ENCODE data around the gene CD52.

CD52 gene

GRCh38 chr1:26317612-26318337, at the start of gene CD52:
CD52 (plus strand) TSS chr1:26317958; CDS start chr1:26318018, 60 bp downstream.
- Histone ChIP-seq H3K4me3 (ENCODE audit: low read depth, low read length) (no peak within 1 kb of the TSS), H3K27me3 (replicated peaks) (no peaks in the 10 kb centered on the region), H3K36me3 (replicated peaks) (no peaks in the 10 kb centered on the region), H3K27ac (no peak within 1 kb of the TSS)
- TF ChIP-seq CTCF (IDR thresholded peaks at IDR 0.05; ENCODE audit: low read depth, low read length, missing control alignments) = no peak
- DNase-seq = no peak
- in situ Hi-C loops (cut with HindIII; ENCODE audit: low pct_ligation_motif_present, low sequenced_read_pairs) = no loop called here

GRCh38 chr1:26268290-26269197, 49.2 kb upstream of the CD52 start:
- TF ChIP-seq CTCF (IDR thresholded peaks at IDR 0.05; ENCODE audit: low read depth, low read length, missing control alignments) = no peak
- in situ Hi-C loops (cut with HindIII; ENCODE audit: low pct_ligation_motif_present, low sequenced_read_pairs) = no loop called here
- peaks cover 25% of the 10 kb centered on the region for H3K36me3 ChIP-seq (replicated peaks)
- DNase-seq = no peak
- H3K27ac ChIP-seq = no peak overlapping the region
- H3K27me3 ChIP-seq (replicated peaks) = no peaks in the 10 kb centered on the region
- H3K4me3 ChIP-seq (ENCODE audit: low read depth, low read length) = no peak overlapping the region

- no peak for TF ChIP-seq CTCF (IDR thresholded peaks at IDR 0.05; ENCODE audit: low read depth, low read length, missing control alignments)
- H3K36me3 ChIP-seq (replicated peaks) = peaks cover 25% of the 10 kb centered on the region
- no peak for DNase-seq
- no peaks in the 10 kb centered on the region for H3K27me3 ChIP-seq (replicated peaks)
- in situ Hi-C loops (cut with HindIII; ENCODE audit: low pct_ligation_motif_present, low sequenced_read_pairs) = no loop called here
- no peak overlapping the region for H3K27ac ChIP-seq
- no peak overlapping the region for H3K4me3 ChIP-seq (ENCODE audit: low read depth, low read length)
These were observed 48.6 kb upstream of the CD52 start for GRCh38 chr1:26269198-26269550.

- Histone ChIP-seq H3K36me3 (replicated peaks) (peaks cover 16% of the 10 kb centered on the region), H3K4me3 (ENCODE audit: low read depth, low read length) (no peak overlapping the region), H3K27ac (peak overlapping the region; percentile 67), H3K27me3 (replicated peaks) (no peaks in the 10 kb centered on the region)
- no peak for TF ChIP-seq CTCF (IDR thresholded peaks at IDR 0.05; ENCODE audit: low read depth, low read length, missing control alignments)
- in situ Hi-C loops (cut with HindIII; ENCODE audit: low pct_ligation_motif_present, low sequenced_read_pairs) = no loop called here
- peak; percentile 73 for DNase-seq
These were observed 42.8 kb upstream of the CD52 start for GRCh38 chr1:26274801-26275425.

GRCh38 chr1:26275580-26276431, 42.0 kb upstream of the CD52 start:
- H3K27me3 ChIP-seq (replicated peaks) = no peaks in the 10 kb centered on the region
- H3K36me3 ChIP-seq (replicated peaks) = peaks cover 14% of the 10 kb centered on the region
- peak; percentile 79 for TF ChIP-seq CTCF (IDR thresholded peaks at IDR 0.05; ENCODE audit: low read depth, low read length, missing control alignments)
- DNase-seq = peak; percentile 89
- peak overlapping the region; percentile 67 for H3K27ac ChIP-seq
- H3K4me3 ChIP-seq (ENCODE audit: low read depth, low read length) = no peak overlapping the region
- in situ Hi-C loops (cut with HindIII; ENCODE audit: low pct_ligation_motif_present, low sequenced_read_pairs) = no loop called here

Data from brain microvascular endothelial cell (primary cell).